Breast epithelium (tissue), 3 donors: Measurements from ENCODE around the gene FIBCD1.

Source experiments
- CTCF ChIP-seq, 3 donors: fragments of 450-650 bp; IDR thresholded peaks; one replicate each; pipeline ENCODE4 v1.5.1; 2016 to 2017; ENCODE audit warnings: antibody characterized with exemption in 3 of 3, mild to moderate bottlenecking in 3 of 3, moderate library complexity in 3 of 3
- POLR2A ChIP-seq: fragments of 450-650 bp; IDR thresholded peaks from one replicate; pipeline ENCODE4 v1.6.1; 2016; ENCODE audit warnings: antibody characterized with exemption, mild to moderate bottlenecking, moderate library complexity
- POLR2AphosphoS5 ChIP-seq, 3 donors: sonication (generic); formaldehyde crosslinking; IDR thresholded peaks; one replicate each; pipeline ENCODE4 v1.6.1; 2017; ENCODE audit warnings: antibody characterized with exemption in 3 of 3

- TF ChIP-seq CTCF (IDR thresholded peaks at IDR 0.05) (no peak), POLR2AphosphoS5 (IDR thresholded peaks at IDR 0.05) (no peak), POLR2A (no peak)
These were observed 32.2 kb downstream of the FIBCD1 start for GRCh38 chr9:130906735-130907416.
